HL-60/S4 (cell line): ENCODE data around the gene PLIN3.
"Not testable (repeated sequence)": the region's sequence is repeated elsewhere in the genome, so short reads cannot be mapped to it uniquely, and the experiment has no call there.

Experiments used
- in situ Hi-C: fragments of 300-500 bp; cut with MboI; formaldehyde crosslinking; loops from 2 replicates; pipeline ENCODE4 v1.14.3; 2022; ENCODE audit warnings: low sequenced_read_pairs

The PLIN3 gene, protein sequence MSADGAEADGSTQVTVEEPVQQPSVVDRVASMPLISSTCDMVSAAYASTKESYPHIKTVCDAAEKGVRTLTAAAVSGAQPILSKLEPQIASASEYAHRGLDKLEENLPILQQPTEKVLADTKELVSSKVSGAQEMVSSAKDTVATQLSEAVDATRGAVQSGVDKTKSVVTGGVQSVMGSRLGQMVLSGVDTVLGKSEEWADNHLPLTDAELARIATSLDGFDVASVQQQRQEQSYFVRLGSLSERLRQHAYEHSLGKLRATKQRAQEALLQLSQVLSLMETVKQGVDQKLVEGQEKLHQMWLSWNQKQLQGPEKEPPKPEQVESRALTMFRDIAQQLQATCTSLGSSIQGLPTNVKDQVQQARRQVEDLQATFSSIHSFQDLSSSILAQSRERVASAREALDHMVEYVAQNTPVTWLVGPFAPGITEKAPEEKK

DNA sequence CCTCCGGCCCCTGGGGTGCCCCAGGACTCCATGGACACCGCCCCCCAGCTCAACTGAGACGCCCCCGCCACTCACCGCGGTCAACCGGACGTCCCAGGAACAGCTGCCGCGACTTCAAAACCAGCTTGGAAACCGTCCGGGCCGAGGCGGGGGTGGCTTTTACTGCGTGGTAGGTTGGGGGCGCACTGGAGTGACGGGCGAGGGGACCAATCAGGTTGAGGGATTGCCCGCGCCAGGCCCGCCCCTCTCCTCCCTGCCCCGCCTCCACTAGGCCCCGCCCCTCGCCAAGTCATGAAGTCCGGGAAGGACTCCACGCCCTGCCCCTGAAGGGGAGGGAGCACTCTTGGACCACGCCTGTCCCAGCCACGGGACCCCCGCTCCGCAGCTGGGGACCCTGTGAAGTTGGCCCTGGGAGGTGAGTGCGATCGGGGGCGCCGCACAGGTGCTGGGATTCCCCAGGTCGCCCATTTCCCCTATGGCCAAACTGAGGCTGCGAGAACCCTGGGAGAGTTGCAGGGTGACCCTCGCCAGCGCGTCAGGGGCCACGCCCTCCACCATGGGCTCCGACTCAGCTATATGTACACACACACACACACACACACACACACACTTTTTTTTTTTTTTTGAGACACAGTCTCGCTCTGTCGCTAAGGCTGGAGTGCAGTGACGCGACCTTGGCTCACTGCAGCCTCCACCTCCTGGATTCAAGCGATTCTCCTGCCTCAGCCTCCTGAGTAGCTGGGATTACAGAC, at the start of gene PLIN3:
TSS of gene PLIN3 (minus strand) at position 134 of the 752 bp plus-strand sequence. CDS start 6,273 bp downstream, outside the sequence.
- in situ Hi-C loops = no loop called here

GRCh38 chr19:4916292-4917082, 49.0 kb upstream of the PLIN3 start:
- in situ Hi-C loops = no loop called here

DNA sequence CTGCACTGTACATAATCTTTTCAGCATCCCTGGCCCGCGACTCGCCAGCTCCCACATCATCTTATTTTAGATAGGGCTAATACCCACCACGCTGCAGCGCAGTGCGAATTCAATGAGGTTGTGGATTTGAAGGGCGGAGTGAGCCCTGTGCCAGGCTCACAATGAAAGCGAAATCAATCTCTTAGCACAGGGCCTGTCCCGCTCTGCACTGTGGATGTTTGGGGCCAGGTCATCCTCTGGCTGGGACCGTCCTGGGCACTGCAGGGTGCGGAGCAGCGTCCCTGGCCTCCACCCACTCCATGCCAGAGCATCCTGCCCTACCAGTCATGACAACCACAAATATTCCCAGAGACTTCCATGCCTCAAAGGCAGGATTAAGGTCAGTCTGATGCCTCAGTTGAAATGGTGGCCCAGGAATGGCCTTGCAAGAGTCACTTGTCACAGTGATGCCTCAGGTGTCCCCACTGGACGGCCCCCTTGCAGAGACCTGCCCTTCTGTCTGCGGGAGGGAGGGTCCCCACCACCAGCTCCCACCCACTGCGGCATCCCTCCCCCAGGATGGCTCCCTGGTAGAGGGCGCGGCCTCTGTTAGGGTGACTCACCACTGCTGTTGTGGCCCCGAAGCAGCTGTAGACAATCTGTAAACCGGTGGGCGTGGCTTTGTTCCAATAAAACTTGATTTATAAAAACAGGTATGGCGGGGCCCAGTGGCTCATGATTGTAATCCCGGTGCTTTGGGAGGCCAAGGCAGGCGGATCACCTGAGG, 47.5 kb upstream of the PLIN3 start:
- in situ Hi-C loops = no loop called here

GRCh38 chr19:4913996-4914735, 46.7 kb upstream of the PLIN3 start:
- in situ Hi-C loops = no loop called here

DNA sequence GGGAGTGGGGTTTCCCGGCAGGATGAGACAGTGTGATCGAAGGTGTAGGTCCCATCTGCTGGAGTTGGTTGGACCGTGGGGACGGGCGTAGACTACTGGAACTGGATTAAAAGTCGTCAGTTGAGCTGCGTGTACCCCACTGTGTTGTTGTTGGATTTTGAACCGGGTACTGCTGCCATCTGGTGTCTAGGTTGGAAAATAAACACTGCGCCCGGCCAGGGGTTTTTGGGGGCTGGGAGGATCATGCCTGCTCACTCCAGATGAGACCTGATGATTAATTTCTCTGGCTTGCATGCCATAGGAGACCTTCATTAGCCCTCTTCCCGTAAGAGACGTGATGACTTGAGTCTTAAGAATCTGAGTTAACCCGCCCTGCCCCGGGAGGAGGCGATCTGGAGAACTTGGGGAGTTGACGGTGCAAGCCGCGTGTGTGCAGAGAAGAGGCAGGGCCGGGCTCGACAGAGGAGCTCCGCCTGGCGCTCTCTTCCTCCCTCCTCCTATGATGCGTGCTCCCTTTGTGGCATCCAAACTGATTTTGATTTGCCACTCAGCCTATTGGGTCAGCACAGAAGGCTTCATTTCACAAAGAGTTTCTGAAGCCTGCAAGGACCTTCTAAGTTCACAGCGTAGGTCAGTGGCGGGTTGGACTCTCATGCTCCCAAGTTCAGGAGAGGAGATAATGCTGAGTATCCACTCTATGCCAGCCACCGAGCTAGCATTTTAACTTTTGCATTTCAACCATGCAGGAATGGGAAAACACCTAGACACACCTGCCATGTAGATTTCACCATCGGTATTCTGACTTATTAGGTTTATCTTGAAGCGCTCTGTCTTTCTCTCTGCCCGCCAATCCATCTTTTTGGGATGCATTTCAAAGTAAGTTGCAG, 44.6 kb upstream of the PLIN3 start:
- in situ Hi-C loops = no loop called here

- in situ Hi-C loops = no loop called here
Observed at GRCh38 chr19:4911314-4911713, 43.8 kb upstream of the PLIN3 start.

- in situ Hi-C loops = no loop called here
Observed at GRCh38 chr19:4910594-4911281, 43.3 kb upstream of the PLIN3 start.

DNA sequence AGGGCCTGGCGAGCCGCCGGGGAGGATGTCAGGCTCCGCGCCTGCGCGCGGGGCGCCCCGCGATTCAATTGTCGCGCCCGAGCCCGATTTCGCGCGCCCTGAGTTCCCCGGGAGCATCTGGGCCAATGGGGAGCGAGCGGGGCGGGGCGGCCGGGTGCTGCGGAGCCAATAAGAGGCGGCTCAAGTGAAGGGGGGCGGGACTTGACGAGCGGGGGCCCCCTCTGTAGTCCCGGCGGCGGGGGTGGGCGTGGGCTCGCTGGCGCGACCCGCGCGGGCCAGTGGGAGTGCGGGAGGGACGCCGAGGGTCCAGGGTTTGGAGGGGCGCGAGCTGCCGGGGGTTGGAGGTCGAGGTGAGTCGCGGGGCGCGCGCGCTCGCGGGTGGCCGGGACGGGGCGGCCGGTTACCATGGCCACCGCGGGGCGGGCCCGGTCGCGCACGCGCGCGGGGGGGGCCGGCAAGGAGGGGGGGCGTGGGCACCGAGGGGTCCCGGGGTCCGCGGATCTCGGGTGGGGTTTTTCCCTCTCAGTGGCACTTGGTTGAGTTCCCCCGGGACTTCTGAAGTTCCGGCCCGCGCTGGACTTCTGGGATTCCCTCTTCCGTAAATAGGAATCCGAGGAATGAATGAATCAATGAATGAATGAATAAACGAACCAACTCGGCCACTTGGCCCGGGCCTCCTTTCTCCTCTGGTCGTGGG, 42.6 kb upstream of the PLIN3 start:
- in situ Hi-C loops = no loop called here

DNA sequence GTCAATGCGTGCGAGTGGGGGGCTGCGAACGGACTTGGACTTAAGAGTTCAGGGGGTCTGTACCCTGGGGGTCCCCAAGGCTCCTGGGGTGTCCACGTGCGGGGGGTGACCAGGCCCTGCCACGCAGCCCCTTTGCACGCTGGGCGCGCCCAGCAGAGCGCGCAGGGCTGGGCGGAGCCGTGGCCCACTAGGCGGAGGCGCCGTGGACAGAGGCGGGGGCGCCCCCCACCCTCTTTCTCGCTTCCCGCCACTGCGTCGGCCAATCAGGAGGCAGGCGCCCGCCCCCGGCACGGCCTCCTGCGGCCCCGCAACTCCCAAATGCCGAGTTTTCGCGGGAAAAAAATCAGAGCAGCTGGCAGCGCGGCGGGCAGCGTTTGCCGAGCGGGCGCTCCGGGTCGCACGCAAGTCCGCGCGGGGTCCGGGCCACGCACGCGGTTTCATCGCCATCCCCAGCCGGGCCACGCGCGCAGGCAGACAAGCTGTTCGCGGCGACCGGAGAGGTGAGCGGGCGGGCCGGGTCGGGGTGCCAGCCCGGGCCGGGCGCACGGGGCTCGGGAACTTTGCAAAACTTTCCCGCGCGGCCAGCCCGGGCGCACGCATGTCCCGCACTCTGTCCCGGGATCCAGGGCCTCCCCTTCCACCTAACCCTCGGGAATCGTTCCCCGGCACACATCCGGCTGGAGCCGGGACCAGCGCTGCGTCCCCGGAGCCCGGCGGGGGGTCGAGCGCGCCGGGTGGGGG, 41.9 kb upstream of the PLIN3 start, which contains the start of gene UHRF1:
TSS of gene UHRF1 (plus strand) at position 346 of the 741 bp plus-strand sequence. CDS start 1,385 bp downstream, outside the sequence.
- in situ Hi-C loops = no loop called here

GRCh38 chr19:4908781-4909155, 41.3 kb upstream of the PLIN3 start:
- in situ Hi-C loops = no loop called here

DNA sequence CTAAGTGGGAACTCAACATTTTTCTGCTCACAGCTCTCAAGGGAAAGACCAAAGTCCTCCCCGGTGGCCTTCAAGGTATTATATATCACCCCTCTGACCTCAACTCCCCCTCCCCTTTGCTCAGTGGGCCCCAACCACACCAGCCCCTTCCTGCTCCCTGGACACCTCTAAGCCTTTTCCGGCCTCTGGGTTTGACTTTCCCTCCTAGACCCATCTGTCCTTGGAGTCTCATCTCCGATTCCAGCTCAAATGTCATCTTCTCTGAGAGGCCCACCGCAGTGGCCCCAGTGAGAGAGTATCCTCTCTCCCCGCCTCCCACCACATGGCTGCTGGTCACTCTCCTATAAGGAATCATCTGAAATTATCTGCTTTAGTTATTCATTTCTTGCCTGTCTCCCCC, 40.9 kb upstream of the PLIN3 start:
- in situ Hi-C loops = no loop called here

DNA sequence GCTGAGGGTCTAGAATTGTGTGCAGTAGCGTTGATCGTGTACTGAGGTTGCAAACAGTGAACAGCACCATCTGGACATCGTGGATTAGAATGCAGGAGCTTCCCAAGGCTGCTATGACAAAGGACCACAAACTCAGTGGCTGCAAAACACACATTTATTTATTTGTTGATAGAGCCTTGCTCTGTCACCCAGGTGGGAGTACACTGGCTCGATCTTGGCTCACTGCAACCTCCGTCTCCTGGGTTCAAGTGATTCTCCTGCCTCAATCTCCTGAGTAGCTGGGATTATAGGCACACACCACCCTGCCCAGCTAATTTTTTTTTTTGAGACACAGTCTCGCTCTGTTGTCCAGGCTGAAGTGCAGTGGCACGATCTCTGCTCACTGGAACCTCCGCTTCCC, 39.5 kb upstream of the PLIN3 start:
- in situ Hi-C loops = no loop called here

- in situ Hi-C loops = no loop called here
Observed at GRCh38 chr19:4904481-4904880, 37.0 kb upstream of the PLIN3 start.

DNA sequence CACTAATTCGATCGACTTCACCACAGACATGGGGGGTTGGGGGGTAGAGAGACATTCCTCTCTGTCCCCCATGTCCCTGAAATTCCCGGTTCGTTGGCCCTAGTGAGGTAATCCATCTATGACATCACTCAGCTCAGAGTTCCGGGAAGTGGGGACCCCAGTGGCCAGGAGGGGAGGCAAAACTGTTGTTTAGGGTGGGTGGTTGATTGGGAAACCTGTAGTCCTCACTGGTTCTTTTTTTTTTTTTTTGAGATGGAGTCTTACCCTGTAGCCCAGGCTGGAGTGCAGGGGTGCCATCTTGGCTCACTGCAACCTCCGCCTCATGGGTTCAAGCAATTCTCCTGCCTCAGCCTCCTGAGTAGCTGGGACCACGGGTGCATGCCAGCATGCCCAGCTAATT, 35.3 kb upstream of the PLIN3 start, which contains the start of gene ARRDC5:
TSS of gene ARRDC5 (minus strand) at position 101 of the 400 bp plus-strand sequence. CDS start at position 30, 71 bp downstream.
- in situ Hi-C loops = no loop called here

- in situ Hi-C loops = not testable (repeated sequence)
Observed at GRCh38 chr19:4900879-4901278, 33.4 kb upstream of the PLIN3 start.

DNA sequence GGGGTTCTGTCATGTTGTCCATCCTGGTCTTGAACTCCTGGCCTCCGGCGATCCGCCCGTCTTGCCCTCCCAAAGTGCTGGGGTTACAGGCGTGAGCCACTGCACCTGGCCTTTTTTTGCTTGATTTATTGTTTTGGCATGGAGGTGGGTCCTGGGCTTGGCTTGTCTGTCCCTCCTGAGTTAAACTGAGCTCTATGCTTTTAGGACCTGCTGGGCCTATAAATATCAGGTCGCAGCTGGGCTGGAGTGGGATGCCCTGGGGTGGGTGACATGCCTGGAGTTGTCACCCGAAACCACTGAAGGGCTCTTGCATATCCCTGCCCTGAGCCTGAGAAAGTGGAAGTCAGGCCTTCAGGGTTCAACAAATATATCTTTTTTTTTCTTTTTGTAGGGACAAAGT, 29.7 kb upstream of the PLIN3 start:
- in situ Hi-C loops = no loop called here

DNA sequence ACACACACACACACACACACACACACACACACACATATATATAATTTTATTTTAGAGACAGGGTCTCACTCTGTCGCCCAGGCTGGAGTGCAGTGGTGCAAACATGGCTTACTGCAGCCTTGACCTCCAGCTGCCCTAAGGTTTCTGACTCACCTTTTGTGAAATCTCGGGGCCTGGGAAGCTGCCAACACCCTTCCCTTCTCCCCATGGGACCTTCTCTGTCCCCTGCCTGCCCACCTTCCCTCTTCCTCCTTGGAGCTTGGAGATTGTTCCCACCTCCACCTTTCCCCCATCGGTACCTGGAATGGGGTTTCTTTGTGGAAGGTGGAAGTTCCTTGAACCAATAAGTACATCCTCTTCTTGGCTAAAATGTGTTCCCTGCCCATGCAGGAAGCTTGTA, 28.9 kb upstream of the PLIN3 start:
- in situ Hi-C loops = no loop called here
